Measurements from ENCODE around the gene MAD2L1BP. TPM values are rescaled to one million over a fixed set of nuclear protein-coding genes. Genes with fewer than 3 reads are reported as not detected.
A peak's percentile ranks its signal among the peaks of the same experiment; 100 is the strongest.

The MAD2L1BP gene
- total and polyA plus RNA-seq, 7 donors: 17.0 to 43.1 (median 30.5) TPM

- DNase-seq: no peak
- WGBS, 3 donors: 56 to 90% (median 62%) methylated on average over 6 of the region's 6 CpGs
- Histone ChIP-seq H3K27me3 (ENCODE audit: insufficient read depth in 3 of 3, low read length in 2 of 3) (no peaks in the 10 kb centered on the region), H3K4me3 (peak overlapping the region; percentile 13), H3K9me3 (no peaks in the 10 kb centered on the region), H3K4me1 (peaks cover 94% of the 10 kb centered on the region), H3K36me3 (ENCODE audit: insufficient read depth in 1 of 2, low read depth in 1 of 2) (peaks cover 0 to 68% of the 10 kb centered on the region in 2 donors), H3K27ac (peak overlapping the region; percentile 95)
- ATAC-seq: peak in 3 of 4 donors; percentile 40 to 57 (median 54)
- TF ChIP-seq, protein P1, sequence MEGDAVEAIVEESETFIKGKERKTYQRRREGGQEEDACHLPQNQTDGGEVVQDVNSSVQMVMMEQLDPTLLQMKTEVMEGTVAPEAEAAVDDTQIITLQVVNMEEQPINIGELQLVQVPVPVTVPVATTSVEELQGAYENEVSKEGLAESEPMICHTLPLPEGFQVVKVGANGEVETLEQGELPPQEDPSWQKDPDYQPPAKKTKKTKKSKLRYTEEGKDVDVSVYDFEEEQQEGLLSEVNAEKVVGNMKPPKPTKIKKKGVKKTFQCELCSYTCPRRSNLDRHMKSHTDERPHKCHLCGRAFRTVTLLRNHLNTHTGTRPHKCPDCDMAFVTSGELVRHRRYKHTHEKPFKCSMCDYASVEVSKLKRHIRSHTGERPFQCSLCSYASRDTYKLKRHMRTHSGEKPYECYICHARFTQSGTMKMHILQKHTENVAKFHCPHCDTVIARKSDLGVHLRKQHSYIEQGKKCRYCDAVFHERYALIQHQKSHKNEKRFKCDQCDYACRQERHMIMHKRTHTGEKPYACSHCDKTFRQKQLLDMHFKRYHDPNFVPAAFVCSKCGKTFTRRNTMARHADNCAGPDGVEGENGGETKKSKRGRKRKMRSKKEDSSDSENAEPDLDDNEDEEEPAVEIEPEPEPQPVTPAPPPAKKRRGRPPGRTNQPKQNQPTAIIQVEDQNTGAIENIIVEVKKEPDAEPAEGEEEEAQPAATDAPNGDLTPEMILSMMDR (IDR thresholded peaks at IDR 0.05): no peak
- intact Hi-C loops (cut with DNase I): no loop called here
Observed at GRCh38 chr6:43679057-43679456, 43.4 kb downstream of the MAD2L1BP start.

DNA sequence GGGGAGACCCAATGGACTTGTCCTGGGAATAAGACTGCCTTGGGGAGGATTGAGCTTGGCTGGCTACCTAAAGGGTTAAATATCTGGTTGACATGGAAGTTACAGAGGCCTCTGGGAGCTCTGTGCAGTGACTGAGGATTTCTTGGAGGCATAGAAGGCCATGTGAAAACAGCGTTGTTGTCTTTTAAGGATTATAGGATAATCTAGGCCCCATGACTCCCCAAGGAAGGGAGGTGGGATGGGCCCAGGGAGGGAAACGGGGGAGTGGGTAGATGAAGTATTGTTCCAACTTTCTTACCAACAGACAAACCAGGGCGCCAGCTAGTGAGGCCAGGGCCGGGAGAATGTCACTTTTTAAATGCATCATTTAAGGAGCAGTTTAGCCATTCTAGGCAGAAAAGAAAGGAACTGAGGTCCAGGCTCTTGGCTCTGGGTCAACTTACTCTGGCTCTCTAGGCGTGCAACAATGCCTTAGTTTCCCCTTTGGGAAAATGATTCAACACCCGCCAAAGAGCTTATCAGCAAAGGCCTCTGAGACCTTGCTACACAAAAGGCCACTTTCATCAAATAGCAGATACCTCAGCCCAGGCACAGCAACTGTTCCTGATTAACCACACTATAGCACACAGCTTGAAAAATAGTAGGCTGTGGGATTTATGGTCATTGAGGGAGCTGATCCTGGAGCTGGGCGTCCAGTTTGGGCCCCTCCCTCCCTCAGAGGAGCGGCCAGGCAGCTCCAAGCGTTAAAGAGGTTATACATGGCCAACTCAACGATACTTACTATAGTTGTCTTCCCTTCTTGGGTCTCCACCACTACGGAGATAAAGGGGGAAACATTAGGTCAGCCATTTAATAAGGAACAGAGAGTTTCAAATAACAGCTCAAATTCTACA lies 44.9 kb downstream of the MAD2L1BP start:
- Histone ChIP-seq H3K4me3 (no peak overlapping the region), H3K27me3 (ENCODE audit: insufficient read depth in 3 of 3, low read length in 2 of 3) (no peaks in the 10 kb centered on the region), H3K36me3 (ENCODE audit: insufficient read depth in 1 of 2, low read depth in 1 of 2) (peaks cover 0 to 53% of the 10 kb centered on the region in 2 donors), H3K9me3 (no peaks in the 10 kb centered on the region), H3K4me1 (peaks cover 93% of the 10 kb centered on the region), H3K27ac (peak overlapping the region; percentile 95)
- intact Hi-C loops (cut with DNase I): no loop called here
- ATAC-seq (no peak), DNase-seq (no peak)
- 69 to 75% (median 69%) methylated on average over 11 of the region's 11 CpGs for WGBS, 3 donors
- TF ChIP-seq, protein P1 (IDR thresholded peaks at IDR 0.05): no peak

- intact Hi-C loops (cut with DNase I): no loop called here
- WGBS, 3 donors: 89 to 93% (median 92%) methylated on average over 5 of the region's 5 CpGs
- peaks cover 92% of the 10 kb centered on the region for H3K4me1 ChIP-seq
- H3K27ac ChIP-seq: peak overlapping the region; percentile 95
- no peaks in the 10 kb centered on the region for H3K27me3 ChIP-seq (ENCODE audit: insufficient read depth in 3 of 3, low read length in 2 of 3)
- DNase-seq (no peak), ATAC-seq (no peak)
- H3K4me3 ChIP-seq: no peak overlapping the region
- TF ChIP-seq, protein P1 (IDR thresholded peaks at IDR 0.05): no peak
- H3K36me3 ChIP-seq (ENCODE audit: insufficient read depth in 1 of 2, low read depth in 1 of 2): peaks cover 0 to 46% of the 10 kb centered on the region in 2 donors
- H3K9me3 ChIP-seq: no peaks in the 10 kb centered on the region
Observed at GRCh38 chr6:43681303-43681702, 45.7 kb downstream of the MAD2L1BP start.

DNA sequence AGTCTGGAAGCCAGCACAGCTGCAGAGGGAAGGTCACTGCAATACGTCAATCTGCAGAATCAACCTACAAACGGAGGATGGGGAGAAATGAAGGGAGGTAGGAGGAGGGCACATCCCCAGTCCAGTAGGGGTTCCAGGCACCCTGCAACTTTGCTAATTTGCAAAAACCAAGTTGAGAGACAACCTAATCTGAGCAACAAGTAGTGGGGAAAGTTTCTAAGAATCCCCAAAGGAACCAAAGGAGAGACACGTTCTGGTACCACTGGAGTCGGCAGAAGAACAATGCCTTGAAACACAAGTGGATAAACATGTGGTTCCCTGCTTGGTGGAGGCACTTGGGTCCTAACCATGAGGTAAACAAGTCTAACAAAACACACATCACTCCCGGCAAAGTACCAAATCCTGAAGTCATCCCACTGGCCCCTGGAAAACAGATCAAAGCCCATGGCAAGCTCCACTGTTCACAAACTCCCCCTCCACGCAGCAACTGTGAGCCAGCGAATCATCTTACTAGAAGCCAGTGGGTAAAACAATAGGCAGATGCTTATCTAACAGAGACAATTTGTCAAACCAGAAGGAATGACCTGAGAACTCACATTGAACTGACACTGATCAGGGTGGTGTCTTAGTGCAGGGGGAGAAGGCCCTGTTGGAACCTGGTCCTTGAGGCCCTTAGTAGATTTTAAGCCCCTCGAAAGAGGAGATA lies 47.2 kb downstream of the MAD2L1BP start:
- H3K4me1 ChIP-seq: peaks cover 85% of the 10 kb centered on the region
- no peak overlapping the region for H3K4me3 ChIP-seq
- intact Hi-C loops (cut with DNase I): no loop called here
- H3K36me3 ChIP-seq (ENCODE audit: insufficient read depth in 1 of 2, low read depth in 1 of 2): peaks cover 0 to 31% of the 10 kb centered on the region in 2 donors
- whole genome bisulfite sequencing, 3 donors: 21 to 41% (median 27%) methylated on average over 8 of the region's 8 CpGs
- ATAC-seq (no peak), DNase-seq (no peak)
- H3K9me3 ChIP-seq: no peaks in the 10 kb centered on the region
- H3K27me3 ChIP-seq (ENCODE audit: insufficient read depth in 3 of 3, low read length in 2 of 3): no peaks in the 10 kb centered on the region
- TF ChIP-seq, protein P1 (IDR thresholded peaks at IDR 0.05): no peak
- H3K27ac ChIP-seq: peak overlapping the region; percentile 95
